SK-N-SH treated with all-trans-retinoic acid at 6 μM for 48 hours (cell line): ENCODE results near the gene ULK4.

Experiments
- ARNTL ChIP-seq: fragments of 450-650 bp; formaldehyde crosslinking; IDR thresholded peaks from 2 replicates; pipeline ENCODE4 v1.5.0; 2020; ENCODE audit warnings: low read depth, mild to moderate bottlenecking, moderate library complexity, borderline replicate concordance
- CREB5 ChIP-seq: fragments of 250-450 bp; sonication (Bioruptor Pico); IDR thresholded peaks from 2 replicates; pipeline ENCODE4 v1.5.1; 2020; ENCODE audit warnings: low read depth, mild to moderate bottlenecking, moderate library complexity
- CSDC2 ChIP-seq: fragments of 250-450 bp; sonication (Bioruptor Pico); IDR thresholded peaks from 2 replicates; pipeline ENCODE4 v1.5.0; 2020; ENCODE audit warnings: mild to moderate bottlenecking, moderate library complexity
- ESRRG ChIP-seq: fragments of 250-450 bp; sonication (Bioruptor Pico); IDR thresholded peaks from 2 replicates; pipeline ENCODE4 v1.6.1; 2021; ENCODE audit warnings: mild to moderate bottlenecking
- GLIS3 ChIP-seq: fragments of 250-450 bp; sonication (Bioruptor Pico); IDR thresholded peaks from 2 replicates; pipeline ENCODE4 v1.5.0; 2020; ENCODE audit warnings: mild to moderate bottlenecking, moderate library complexity
- ISL1 ChIP-seq: fragments of 250-450 bp; sonication (Bioruptor Pico); IDR thresholded peaks from 2 replicates; pipeline ENCODE4 v2.1.2; 2022; ENCODE audit warnings: mild to moderate bottlenecking, moderate library complexity
- OSR1 ChIP-seq: fragments of 250-450 bp; sonication (Bioruptor Pico); IDR thresholded peaks from 2 replicates; pipeline ENCODE4 v1.8.0; 2022; ENCODE audit warnings: moderate library complexity, mild to moderate bottlenecking, inconsistent platforms
- PATZ1 ChIP-seq: fragments of 250-450 bp; sonication (Bioruptor Pico); IDR thresholded peaks from 2 replicates; pipeline ENCODE4 v1.8.0; 2020; ENCODE audit warnings: mild to moderate bottlenecking, moderate library complexity, borderline replicate concordance
- PPARA ChIP-seq: fragments of 250-450 bp; sonication (Bioruptor Pico); IDR thresholded peaks from 2 replicates; pipeline ENCODE4 v1.5.0; 2020; ENCODE audit warnings: mild to moderate bottlenecking, borderline replicate concordance
- TSHZ2 ChIP-seq: fragments of 250-450 bp; sonication (Bioruptor Pico); IDR thresholded peaks from 2 replicates; pipeline ENCODE4 v1.5.0; 2020; ENCODE audit warnings: mild to moderate bottlenecking, moderate library complexity
- ZFP3 ChIP-seq: fragments of 250-450 bp; sonication (Bioruptor Pico); IDR thresholded peaks from 2 replicates; pipeline ENCODE4 v1.5.0; 2020; ENCODE audit warnings: mild to moderate bottlenecking, moderate library complexity
- ZNF70 ChIP-seq: fragments of 450-650 bp; formaldehyde crosslinking; IDR thresholded peaks from 2 replicates; pipeline ENCODE4 v1.5.0; 2020; ENCODE audit warnings: mild to moderate bottlenecking, moderate library complexity

GRCh38 chr3:41640076-41640475 lies 321.8 kb downstream of the ULK4 start:
- TF ChIP-seq TSHZ2 (CRISPR knock-in tag): no peak
- no peak for TF ChIP-seq CSDC2 (CRISPR knock-in tag)
- TF ChIP-seq ESRRG: no peak
- no peak for TF ChIP-seq ZNF70 (CRISPR knock-in tag)
- TF ChIP-seq GLIS3 (CRISPR knock-in tag): no peak
- TF ChIP-seq ARNTL (CRISPR knock-in tag): no peak
- TF ChIP-seq PPARA (CRISPR knock-in tag): no peak
- no peak for TF ChIP-seq PATZ1 (CRISPR knock-in tag)
- no peak for TF ChIP-seq CREB5 (CRISPR knock-in tag)
- no peak for TF ChIP-seq OSR1
- TF ChIP-seq ISL1 (CRISPR knock-in tag): no peak
- no peak for TF ChIP-seq ZFP3 (CRISPR knock-in tag)
